Activated T-cell treated with anti-CD3 and anti-CD28 coated beads for 48 hours (primary cell): ENCODE results near the gene ACTR2.
A peak's percentile ranks its signal among the peaks of the same experiment; 100 is the strongest.
"Not testable (repeated sequence)": the region's sequence is repeated elsewhere in the genome, so short reads cannot be mapped to it uniquely, and the experiment has no call there.

ENCODE experiments used
- DNase-seq: peaks from one replicate; pipeline ENCODE4 v3.0.0-alpha.2; 2020; ENCODE audit warnings: low read depth

ACTR2 gene

GRCh38 chr2:65228263-65228750 lies 676 bp downstream of the ACTR2 start:
- peak; percentile 7 for DNase-seq

GRCh38 chr2:65231121-65231520 lies 3.5 kb downstream of the ACTR2 start:
- DNase-seq = no peak

GRCh38 chr2:65231892-65232477 lies 4.4 kb downstream of the ACTR2 start:
- no peak for DNase-seq

GRCh38 chr2:65232636-65233035 lies 5.0 kb downstream of the ACTR2 start:
- no peak for DNase-seq

- no peak for DNase-seq
These were observed 13.0 kb downstream of the ACTR2 start for GRCh38 chr2:65240657-65241056.

GRCh38 chr2:65244452-65244851 lies 16.8 kb downstream of the ACTR2 start:
- DNase-seq = not testable (repeated sequence)

GRCh38 chr2:65252640-65253039 lies 25.0 kb downstream of the ACTR2 start:
- no peak for DNase-seq

GRCh38 chr2:65255356-65255755 lies 27.7 kb downstream of the ACTR2 start:
- DNase-seq = no peak

GRCh38 chr2:65256054-65256453 lies 28.4 kb downstream of the ACTR2 start:
- DNase-seq = no peak

GRCh38 chr2:65257866-65258265 lies 30.2 kb downstream of the ACTR2 start:
- not testable (repeated sequence) for DNase-seq

GRCh38 chr2:65261676-65262075 lies 34.0 kb downstream of the ACTR2 start:
- DNase-seq = no peak

- no peak for DNase-seq
These were observed 35.6 kb downstream of the ACTR2 start for GRCh38 chr2:65263262-65263661.

- no peak for DNase-seq
These were observed 36.4 kb downstream of the ACTR2 start for GRCh38 chr2:65263986-65264385.

- DNase-seq = no peak
These were observed 37.4 kb downstream of the ACTR2 start for GRCh38 chr2:65264821-65265670.

- no peak for DNase-seq
These were observed 38.0 kb downstream of the ACTR2 start for GRCh38 chr2:65265671-65266045.

- no peak for DNase-seq
These were observed 39.4 kb downstream of the ACTR2 start for GRCh38 chr2:65267008-65267407.

GRCh38 chr2:65268957-65269356 lies 41.3 kb downstream of the ACTR2 start:
- DNase-seq = no peak

- DNase-seq = no peak
These were observed 45.7 kb downstream of the ACTR2 start for GRCh38 chr2:65273344-65273743.

GRCh38 chr2:65275141-65275915 lies 47.7 kb downstream of the ACTR2 start:
- no peak for DNase-seq

GRCh38 chr2:65276609-65277008 lies 49.0 kb downstream of the ACTR2 start:
- no peak for DNase-seq

- DNase-seq = no peak
These were observed 49.5 kb downstream of the ACTR2 start for GRCh38 chr2:65277118-65277517.

GRCh38 chr2:65277791-65278483 lies 50.3 kb downstream of the ACTR2 start:
- no peak for DNase-seq
